Astrocyte (in vitro differentiated cells and primary cell): ENCODE results near the gene NRG2. TPM values are rescaled to one million over a fixed set of nuclear protein-coding genes. Genes with fewer than 3 reads are reported as not detected.

Experiments
- DNase-seq: peaks from one replicate; pipeline ENCODE4 v3.0.0-alpha.2; 2010; ENCODE audit warnings: low read depth
- FAIRE-seq: peaks from 2 replicates; lab custom pipeline; 2011; peaks lifted over from hg19 to GRCh38; lab: Jason Lieb, UNC
- H2AFZ ChIP-seq: 2 replicates; pipeline ENCODE4 v1.6.0; 2012; ENCODE audit warnings: low read depth, low read length, inconsistent platforms
- H3K27ac ChIP-seq: 2 replicates; pipeline ENCODE4 v1.5.1; 2011; ENCODE audit warnings: low read depth, low read length, inconsistent platforms
- H3K27me3 ChIP-seq: 2 replicates; pipeline ENCODE4 v1.6.0; 2011; ENCODE audit warnings: low read length, inconsistent platforms; ENCODE audit not compliant: insufficient read depth
- H3K36me3 ChIP-seq: 2 replicates; pipeline ENCODE4 v1.5.1; 2011; ENCODE audit warnings: low read length, inconsistent platforms; ENCODE audit not compliant: insufficient read depth
- H3K4me1 ChIP-seq: 2 replicates; pipeline ENCODE4 v1.5.1; 2011; ENCODE audit warnings: low read length, inconsistent platforms; ENCODE audit not compliant: insufficient read depth
- H3K4me2 ChIP-seq: 2 replicates; pipeline ENCODE4 v1.6.0; 2012; ENCODE audit warnings: low read length, inconsistent platforms
- H3K4me3 ChIP-seq: 2 replicates; pipeline ENCODE4 v1.5.1; 2011; ENCODE audit warnings: low read depth, mild to moderate bottlenecking, low read length, inconsistent platforms; ENCODE audit not compliant: insufficient read depth
- H3K79me2 ChIP-seq: 2 replicates; pipeline ENCODE4 v1.6.0; 2012; ENCODE audit warnings: mild to moderate bottlenecking, low read length, inconsistent platforms; ENCODE audit not compliant: insufficient read depth
- H3K9ac ChIP-seq: 2 replicates; pipeline ENCODE4 v1.6.0; 2012; ENCODE audit warnings: mild to moderate bottlenecking, low read length, inconsistent platforms
- H3K9me3 ChIP-seq: 2 replicates; pipeline ENCODE4 v1.5.1; 2012; ENCODE audit warnings: low read depth, mild to moderate bottlenecking, low read length, inconsistent platforms; ENCODE audit not compliant: insufficient read depth
- H4K20me1 ChIP-seq: 2 replicates; pipeline ENCODE4 v1.6.0; 2012; ENCODE audit warnings: low read length, inconsistent platforms; ENCODE audit not compliant: insufficient read depth
- H3K27ac Mint-ChIP-seq: one replicate; pipeline ENCODE4 v1.8.0; 2021; ENCODE audit warnings: mild to moderate bottlenecking, mixed read lengths; ENCODE audit not compliant: unreplicated experiment
- H3K27me3 Mint-ChIP-seq: one replicate; pipeline ENCODE4 v1.8.0; 2021; ENCODE audit warnings: low read depth, mixed read lengths; ENCODE audit not compliant: unreplicated experiment
- H3K36me3 Mint-ChIP-seq: one replicate; pipeline ENCODE4 v1.8.0; 2021; ENCODE audit warnings: low read depth, mixed read lengths; ENCODE audit not compliant: unreplicated experiment
- H3K4me1 Mint-ChIP-seq: one replicate; pipeline ENCODE4 v1.8.0; 2021; ENCODE audit warnings: low read depth, mixed read lengths; ENCODE audit not compliant: unreplicated experiment
- H3K4me3 Mint-ChIP-seq: one replicate; pipeline ENCODE4 v1.8.0; 2021; ENCODE audit warnings: mild to moderate bottlenecking, moderate library complexity, mixed read lengths; ENCODE audit not compliant: unreplicated experiment
- H3K9me3 Mint-ChIP-seq: one replicate; pipeline ENCODE4 v1.8.0; 2021; ENCODE audit warnings: mild to moderate bottlenecking, mixed read lengths; ENCODE audit not compliant: unreplicated experiment
- CTCF ChIP-seq: IDR thresholded peaks from 2 replicates; pipeline ENCODE4 v1.5.1; 2011; ENCODE audit warnings: low read depth, mild to moderate bottlenecking, inconsistent platforms, low read length, moderate library complexity; ENCODE audit not compliant: insufficient read depth
- EZH2 ChIP-seq: IDR thresholded peaks from 2 replicates; pipeline ENCODE4 v1.6.1; 2012; ENCODE audit warnings: mild to moderate bottlenecking, low read length, inconsistent platforms; ENCODE audit not compliant: insufficient read depth
- total RNA-seq: library from RNA; stranded (reverse); gene quantifications from 2 replicates; pipeline ENCODE4 v1.2.1, GENCODE V29; 2021

The NRG2 gene
- total RNA-seq, 1 donor from 2014 or later: 0.54 TPM

- H3K27me3 Mint-ChIP-seq: peaks cover 19% of the 10 kb centered on the region
- Histone ChIP-seq H3K4me1 (no peaks in the 10 kb centered on the region), H3K27me3 (peaks cover 21% of the 10 kb centered on the region), H3K9me3 (no peaks in the 10 kb centered on the region), H3K4me3 (no peak overlapping the region), H3K27ac (no peak overlapping the region), H3K79me2 (no peaks in the 10 kb centered on the region), H3K36me3 (no peaks in the 10 kb centered on the region), H4K20me1 (no peaks in the 10 kb centered on the region), H2AFZ (no peak overlapping the region), H3K4me2 (no peak overlapping the region), H3K9ac (no peak overlapping the region)
- H3K4me1 Mint-ChIP-seq: no peaks in the 10 kb centered on the region
- TF ChIP-seq CTCF (no peak), EZH2 (no peak)
- no peak overlapping the region for H3K27ac Mint-ChIP-seq
- no peaks in the 10 kb centered on the region for H3K9me3 Mint-ChIP-seq
- FAIRE-seq: no peak
- no peak for DNase-seq
- H3K4me3 Mint-ChIP-seq: no peak overlapping the region
- H3K36me3 Mint-ChIP-seq: no peaks in the 10 kb centered on the region
Observed at GRCh38 chr5:140018920-140019644, 24.0 kb downstream of the NRG2 start.

- Histone ChIP-seq H3K4me1 (no peaks in the 10 kb centered on the region), H3K27me3 (peaks cover 26% of the 10 kb centered on the region), H2AFZ (no peak overlapping the region), H3K9me3 (no peaks in the 10 kb centered on the region), H3K27ac (no peak overlapping the region), H3K9ac (no peak overlapping the region), H3K36me3 (no peaks in the 10 kb centered on the region), H4K20me1 (no peaks in the 10 kb centered on the region), H3K79me2 (no peaks in the 10 kb centered on the region), H3K4me3 (no peak overlapping the region), H3K4me2 (no peak overlapping the region)
- H3K27ac Mint-ChIP-seq: no peak overlapping the region
- H3K27me3 Mint-ChIP-seq: peaks cover 16% of the 10 kb centered on the region
- H3K4me1 Mint-ChIP-seq: no peaks in the 10 kb centered on the region
- TF ChIP-seq EZH2 (no peak), CTCF (no peak)
- no peaks in the 10 kb centered on the region for H3K36me3 Mint-ChIP-seq
- FAIRE-seq (no peak), DNase-seq (no peak)
- no peak overlapping the region for H3K4me3 Mint-ChIP-seq
- no peaks in the 10 kb centered on the region for H3K9me3 Mint-ChIP-seq
Observed at GRCh38 chr5:140018517-140018916, 24.6 kb downstream of the NRG2 start.

- Mint-ChIP-seq H3K4me3 (no peak overlapping the region), H3K27ac (no peak overlapping the region), H3K4me1 (no peaks in the 10 kb centered on the region), H3K27me3 (peaks cover 16% of the 10 kb centered on the region), H3K9me3 (no peaks in the 10 kb centered on the region), H3K36me3 (no peaks in the 10 kb centered on the region)
- Histone ChIP-seq H3K27me3 (peaks cover 28% of the 10 kb centered on the region), H3K36me3 (no peaks in the 10 kb centered on the region), H3K27ac (no peak overlapping the region), H3K4me3 (no peak overlapping the region), H2AFZ (no peak overlapping the region), H3K4me1 (no peaks in the 10 kb centered on the region), H3K4me2 (no peak overlapping the region), H3K9me3 (no peaks in the 10 kb centered on the region), H3K9ac (no peak overlapping the region), H3K79me2 (no peaks in the 10 kb centered on the region), H4K20me1 (no peaks in the 10 kb centered on the region)
- TF ChIP-seq CTCF (no peak), EZH2 (no peak)
- DNase-seq: no peak
- no peak for FAIRE-seq
Observed at GRCh38 chr5:140018096-140018481, 25.0 kb downstream of the NRG2 start.
